Stimulated activated CD4-positive, alpha-beta T cell treated with anti-CD3 and anti-CD28 coated beads, Interleukin-12 subunit alpha, Interleukin-12 subunit beta, amount 100 ng/mL, for 4 hours (primary cell): ENCODE results near the gene MYLIP.

ENCODE experiments used
- DNase-seq: peaks from one replicate; pipeline ENCODE4 v3.0.0-alpha.2; 2020

MYLIP gene

DNA sequence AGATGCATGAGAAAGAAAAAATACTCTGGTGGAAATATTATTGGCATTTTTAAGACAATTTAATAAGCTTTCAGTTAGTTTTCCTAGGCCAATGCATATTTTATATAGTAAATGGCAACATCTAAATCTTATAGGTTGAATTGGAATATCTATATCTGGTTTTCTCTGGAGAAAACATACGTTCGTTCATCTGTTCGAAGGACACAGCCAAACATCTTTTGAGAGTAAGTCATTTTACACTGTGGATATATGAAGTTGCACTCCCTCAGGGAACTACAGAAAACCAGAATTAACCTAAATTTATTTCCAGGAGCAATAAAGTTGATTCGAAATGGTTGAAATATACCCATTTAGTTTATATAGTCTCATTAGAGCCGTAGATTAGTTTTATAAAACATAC, 49.0 kb downstream of the MYLIP start:
- no peak for DNase-seq

DNA sequence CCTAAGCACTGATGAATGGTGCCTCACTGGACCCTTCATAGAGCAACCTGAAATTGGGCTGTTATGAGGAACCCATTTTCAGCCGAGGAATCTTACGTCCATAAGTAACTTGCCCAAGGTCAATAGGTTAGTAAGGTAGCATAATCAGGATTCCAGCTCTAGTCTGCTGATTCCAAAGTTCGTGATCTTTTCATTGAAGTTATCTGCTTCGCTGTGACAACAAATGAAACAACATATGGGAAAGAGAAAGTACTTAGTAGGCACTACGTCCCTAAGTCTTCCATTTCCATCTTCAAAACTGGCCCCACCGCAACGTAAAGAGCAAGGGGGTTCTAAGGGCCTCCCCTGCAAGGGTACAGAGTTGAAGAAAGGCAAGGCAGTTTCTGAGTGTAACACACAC, 49.5 kb downstream of the MYLIP start:
- no peak for DNase-seq

DNA sequence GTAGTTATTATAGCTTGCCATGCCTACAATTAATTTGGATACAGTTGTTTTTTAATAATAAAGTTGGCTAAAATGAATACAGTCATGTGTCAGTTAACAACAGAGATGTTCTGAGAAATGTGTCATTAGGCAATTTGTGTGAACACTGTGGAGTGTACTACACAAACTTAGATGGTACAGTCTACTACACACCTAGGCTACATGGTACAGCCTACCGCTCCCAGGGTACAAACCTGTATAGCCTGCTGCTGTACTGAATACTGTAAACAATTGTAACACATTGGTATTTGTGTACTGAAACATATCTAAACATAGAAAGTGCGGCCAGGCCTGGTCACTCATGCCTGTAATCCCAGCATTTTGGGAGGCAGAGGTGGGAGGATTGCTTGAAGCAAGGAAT, 50.2 kb downstream of the MYLIP start:
- no peak for DNase-seq

DNA sequence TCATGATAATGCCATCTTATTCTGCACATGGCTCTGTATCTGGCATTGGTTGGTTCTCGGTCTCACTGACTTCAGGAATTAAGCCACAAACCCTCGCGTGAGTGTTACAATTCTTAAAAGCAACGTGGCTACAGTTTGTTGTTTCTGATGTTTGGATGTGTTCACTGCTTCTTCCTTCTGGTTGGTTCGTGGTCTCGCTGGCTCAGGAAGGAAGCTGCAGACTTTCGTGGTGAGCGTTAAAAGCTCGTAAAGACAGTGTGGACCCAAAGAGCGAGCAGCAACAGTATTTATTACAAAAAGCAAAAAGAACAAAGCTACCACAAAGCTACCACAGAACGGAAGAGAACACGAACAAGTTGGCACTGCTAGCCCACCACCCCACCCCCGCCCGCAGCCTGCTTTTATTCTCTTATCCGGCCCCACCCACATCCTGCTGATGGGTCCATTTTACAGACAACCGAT, 51.1 kb downstream of the MYLIP start:
- DNase-seq, result no peak

DNA sequence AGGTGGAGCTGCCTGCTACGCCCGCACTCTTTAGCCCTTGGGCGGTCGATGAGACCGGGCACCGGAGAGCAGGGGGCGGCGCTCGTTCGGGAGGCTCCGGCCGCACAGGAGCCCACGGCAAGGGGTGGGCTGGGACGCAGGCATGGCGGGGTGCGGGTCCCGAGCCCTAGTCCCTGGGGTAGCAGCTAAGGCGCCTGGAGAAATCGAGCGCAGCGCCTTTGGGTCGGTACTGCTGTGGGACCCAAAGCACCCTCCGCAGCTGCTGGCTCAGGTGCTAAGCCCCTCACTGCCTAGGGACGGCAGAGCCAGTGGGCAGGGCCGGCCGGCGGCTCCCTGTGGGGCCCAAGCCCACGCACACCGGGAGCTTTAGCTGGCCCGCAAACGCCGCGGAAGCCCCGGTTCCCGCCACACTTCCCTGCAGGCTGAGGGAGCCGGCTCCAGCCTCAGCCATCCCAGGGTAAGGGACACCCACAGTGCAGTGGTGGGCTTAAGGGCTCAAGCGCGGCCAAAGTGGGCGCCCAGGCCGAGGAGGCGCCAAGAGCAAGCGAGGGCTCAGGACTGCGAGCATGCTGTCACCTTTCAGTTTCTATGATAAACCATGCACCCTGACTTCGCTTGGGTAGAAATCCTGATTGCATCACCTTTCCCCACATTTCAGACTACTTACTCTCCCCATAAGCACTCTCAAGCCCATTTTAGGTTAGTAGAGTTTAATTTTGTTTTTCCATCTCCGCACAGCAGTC, 52.0 kb downstream of the MYLIP start:
- DNase-seq, result no peak

DNA sequence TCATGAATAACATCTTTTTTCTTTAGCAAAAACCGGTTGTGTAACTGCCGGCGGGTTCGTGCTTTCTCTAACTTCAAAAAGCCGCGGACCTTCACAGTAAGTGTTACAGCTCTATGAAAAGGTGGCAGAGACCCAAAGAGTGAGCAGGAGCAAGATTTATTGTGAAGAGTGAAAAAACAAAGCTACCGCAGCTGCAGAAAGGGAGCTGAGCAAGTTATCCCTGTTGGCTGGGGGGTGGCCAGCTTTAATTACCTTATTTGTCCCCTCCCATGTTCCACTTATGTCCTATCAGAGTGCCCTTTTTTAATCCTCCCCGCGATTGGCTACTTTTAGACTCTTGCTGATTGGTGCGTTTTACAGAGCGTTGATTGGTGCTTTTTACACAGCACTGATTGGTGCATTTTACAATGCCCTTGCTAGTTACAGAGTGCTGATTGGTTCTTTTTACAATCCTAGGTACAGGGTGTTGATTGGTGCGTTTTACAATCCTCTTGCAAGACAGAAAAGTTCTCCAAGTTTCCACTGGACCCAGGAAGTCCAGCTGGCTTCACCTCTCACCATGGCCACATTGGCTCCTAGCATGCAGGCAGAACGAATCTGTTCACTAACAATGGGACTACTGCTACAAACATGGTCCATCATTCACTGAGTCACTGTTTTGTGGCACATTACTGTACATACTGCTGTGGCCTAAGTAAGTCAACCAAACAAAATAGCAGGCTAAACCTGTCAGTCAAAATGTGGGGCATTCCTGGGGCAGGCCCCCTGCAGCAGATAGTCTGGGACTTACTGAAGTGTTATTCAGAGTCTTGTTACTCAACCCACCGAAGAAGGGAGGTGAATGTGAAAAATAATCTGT, 52.8 kb downstream of the MYLIP start:
- no peak for DNase-seq

DNA sequence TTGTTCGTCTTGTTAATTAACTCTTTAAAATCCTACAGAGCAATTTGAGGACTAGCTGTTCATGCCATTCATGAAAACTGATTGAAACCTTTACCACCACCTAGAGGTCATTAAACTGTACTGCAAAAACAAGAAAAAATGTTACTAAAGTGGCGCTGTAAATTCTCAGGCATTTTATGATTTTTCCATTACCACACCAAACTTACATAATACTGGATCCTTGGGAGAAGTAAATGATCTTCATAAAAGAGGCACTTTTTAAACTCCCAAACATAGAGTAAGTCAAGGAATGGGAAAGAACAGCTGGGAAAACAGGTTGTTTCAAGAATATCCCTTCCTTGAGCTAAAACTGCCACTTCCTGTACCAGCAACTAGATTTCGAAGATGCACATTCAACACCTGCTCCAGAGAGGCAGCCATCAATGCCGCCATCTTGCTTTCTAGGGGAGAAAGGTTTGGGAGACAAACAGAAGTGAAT, 54.3 kb downstream of the MYLIP start:
- DNase-seq, result no peak

DNA sequence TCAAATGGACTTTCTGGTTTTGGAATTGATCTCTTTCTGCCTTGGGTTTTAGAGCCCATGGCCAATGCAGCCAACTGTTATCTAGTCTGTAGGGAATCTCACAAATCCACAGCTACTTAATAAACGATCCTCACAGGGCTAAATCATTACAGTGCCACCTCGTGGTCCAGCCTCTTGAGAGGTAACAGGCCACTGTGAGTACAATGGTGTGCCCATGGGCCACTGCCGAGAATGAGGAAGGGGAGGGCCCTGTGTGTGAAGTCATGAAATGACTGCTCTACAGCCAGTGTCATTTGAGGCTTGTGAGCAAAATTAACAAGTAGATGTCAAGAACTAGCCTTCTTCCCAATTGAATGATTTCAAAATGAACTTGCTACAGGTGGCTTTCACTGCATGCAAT, 55.2 kb downstream of the MYLIP start:
- no peak for DNase-seq

DNA sequence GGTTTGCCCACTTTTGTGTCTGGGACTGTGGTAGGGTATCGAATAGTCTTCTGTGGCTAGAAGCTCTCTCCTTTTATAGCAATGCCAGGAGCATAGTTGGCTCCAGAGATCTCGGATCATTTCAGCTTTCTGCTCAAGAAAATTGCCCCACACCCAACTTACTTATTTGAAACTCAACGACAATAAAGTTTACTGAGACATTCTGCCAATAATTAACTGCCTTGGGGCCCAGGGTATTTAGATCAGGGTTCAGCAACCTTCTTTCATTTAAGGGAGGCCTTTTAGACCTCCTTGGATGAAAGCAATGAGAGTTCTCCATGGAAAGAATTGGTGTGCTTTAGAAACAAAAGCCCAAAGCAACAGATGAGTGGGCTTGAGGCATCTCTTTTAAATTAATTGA, 55.7 kb downstream of the MYLIP start:
- DNase-seq, result no peak

DNA sequence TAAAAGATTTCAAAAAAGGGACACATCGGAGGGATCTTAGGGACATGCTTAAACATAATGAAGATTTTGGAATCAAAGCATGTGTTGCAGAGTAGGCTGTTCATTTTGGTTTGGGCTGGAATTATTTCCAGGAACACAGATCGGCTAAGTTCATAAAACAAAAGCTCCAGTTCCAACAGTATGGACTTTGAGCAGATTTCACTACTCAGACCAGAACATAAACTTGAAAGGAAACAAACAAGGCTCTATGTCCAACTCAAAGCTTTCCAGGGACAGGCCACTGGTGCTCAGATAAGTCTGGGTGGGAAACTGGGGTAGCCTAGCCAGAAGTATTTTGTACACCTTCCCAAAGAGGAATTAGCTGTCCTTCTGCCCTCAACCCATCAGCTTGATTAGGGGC, 58.3 kb downstream of the MYLIP start:
- no peak for DNase-seq

DNA sequence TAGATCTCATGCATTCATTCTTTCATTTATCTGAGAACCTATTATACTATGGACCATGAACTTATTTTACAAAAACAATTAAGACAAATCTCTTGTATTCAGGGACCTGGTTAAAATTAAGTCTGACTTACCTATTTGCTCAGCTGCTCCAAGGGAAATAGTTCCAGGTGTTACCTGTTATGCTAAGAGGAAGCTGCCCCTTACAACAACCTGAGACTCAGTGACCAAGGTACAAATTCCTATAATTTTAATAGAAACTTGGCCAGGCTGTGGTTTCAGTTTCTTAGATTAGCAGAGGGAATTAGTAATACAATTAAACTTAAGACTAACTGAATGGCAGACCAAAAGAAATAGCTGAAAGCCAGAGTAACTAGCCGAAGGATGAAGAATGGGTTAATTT, 61.3 kb downstream of the MYLIP start:
- DNase-seq, result no peak

DNA sequence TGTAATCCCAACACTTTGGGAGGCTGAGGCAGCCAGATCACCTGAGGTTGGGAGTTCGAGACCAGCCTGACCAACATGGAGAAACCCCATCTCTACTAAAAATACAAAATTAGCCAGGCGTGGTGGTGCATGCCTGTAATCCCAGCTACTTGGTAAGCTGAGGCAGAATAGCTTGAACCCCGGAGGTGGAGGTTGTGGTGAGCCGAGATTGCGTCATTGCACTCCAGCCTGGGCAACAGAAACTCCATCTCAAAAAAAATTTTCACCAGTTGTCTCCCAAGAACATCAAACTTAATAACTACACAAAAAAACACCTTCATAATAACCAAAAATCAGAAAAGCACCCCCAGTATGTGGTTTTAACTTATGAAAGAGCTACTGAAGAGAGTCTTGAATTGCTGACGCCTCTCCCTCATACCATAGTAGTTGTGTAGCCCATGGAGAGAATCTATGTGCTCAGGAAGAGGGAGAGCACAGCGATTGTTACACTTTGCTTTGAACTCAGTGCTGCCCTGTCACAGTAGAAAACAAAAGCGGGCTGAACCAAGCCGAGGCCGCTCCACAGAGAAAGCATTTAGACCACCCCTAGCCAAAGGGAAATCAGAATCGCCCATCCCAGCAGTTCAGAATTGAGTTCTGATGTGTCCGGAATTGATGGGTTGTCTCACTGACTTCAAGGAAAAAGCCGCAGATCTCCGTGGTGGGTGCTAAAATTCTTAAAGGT, 67.5 kb downstream of the MYLIP start:
- no peak for DNase-seq

DNA sequence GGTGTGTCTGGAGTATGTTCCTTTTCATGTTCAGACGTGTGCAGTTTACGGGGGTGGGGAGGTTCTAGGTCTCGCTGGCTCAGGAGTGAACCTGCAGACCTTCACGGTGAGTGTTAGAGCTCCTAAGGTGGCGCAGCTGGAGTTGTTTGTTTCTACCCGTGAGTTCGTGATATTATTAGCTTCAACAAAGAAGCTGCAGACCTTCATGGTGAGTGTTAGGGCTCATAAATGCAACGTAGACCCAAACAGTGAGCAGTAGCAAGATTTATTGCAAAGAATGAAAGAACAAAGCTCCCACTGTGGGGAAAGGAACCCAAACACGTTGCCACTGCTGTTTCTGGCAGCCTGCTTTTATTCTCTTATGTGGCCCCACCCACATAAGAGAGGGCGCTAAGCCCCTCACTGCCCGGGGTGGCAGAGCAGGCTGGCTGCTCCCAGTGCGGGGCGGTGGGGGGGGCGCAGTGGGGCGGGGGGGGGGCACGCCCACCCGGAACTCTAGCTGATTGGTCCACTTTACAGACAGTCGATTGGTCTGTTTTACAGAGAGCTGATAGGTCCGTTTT, 68.2 kb downstream of the MYLIP start:
- DNase-seq, result no peak
